HG02981 (cell line): ENCODE results near the gene APOBEC3H.
A peak's percentile ranks its signal among the peaks of the same experiment; 100 is the strongest.

Source experiments
- ATAC-seq: cut with Tn5 transposase; IDR thresholded peaks from one replicate; pipeline ENCODE4 v1.9.1; 2021; ENCODE audit warnings: mild to moderate bottlenecking, moderate library complexity; ENCODE audit not compliant: unreplicated experiment

The APOBEC3H gene

DNA sequence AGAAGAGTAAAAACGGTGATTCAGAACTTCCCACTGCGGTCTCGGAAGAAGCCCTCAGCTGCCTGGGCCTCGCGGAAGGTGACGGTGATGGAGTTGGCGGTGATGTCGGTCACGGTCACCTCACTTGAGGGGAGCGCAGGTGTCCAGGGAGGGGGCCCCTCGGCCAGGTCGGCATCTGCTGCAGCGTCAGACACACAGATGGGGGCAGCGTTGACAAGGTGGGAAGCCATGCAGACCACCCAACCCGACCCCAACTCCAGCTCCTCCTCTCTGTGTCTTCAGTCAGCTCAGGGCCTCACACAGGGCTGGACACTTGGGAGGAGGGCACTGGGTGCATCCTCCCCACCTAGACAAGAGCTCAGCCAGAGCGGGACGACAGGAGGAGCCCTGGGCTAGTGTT, 36.8 kb downstream of the APOBEC3H start:
- no peak for ATAC-seq

DNA sequence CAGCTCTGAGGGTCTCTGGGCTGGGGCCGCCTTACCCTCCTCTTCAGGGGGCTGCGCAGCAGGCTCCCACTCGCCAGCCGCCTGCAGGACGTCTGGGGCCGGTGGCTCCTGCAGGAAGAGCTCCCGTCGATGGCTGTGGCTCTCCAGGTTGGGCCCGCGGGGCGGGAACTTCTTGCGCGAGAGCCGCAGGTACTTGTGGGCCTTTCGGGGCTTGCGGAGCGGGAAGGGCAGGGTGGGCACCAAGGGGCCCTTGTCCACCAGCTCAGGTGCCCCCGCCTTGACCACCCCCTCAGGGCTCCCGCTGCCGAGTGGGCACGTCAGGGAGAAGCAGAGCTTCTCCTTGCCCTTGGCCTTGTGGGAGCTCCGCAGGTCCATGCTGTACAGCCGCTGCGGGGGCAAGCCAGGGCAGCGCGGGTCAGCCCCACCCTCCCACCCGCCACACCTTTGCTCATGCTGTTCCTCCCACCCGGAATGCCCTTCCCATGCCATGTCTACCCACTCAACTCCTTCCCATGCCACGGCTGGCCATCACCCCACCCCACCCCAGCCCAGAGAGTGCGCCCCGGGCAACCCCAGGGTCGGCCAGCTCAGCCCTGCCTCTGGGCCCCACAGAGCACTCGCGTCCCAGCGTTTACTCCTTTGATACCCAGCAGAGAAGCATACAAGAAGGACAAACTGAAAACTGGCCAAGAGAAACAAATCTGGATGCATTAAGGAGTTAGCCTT, 37.5 kb downstream of the APOBEC3H start:
- no peak for ATAC-seq

DNA sequence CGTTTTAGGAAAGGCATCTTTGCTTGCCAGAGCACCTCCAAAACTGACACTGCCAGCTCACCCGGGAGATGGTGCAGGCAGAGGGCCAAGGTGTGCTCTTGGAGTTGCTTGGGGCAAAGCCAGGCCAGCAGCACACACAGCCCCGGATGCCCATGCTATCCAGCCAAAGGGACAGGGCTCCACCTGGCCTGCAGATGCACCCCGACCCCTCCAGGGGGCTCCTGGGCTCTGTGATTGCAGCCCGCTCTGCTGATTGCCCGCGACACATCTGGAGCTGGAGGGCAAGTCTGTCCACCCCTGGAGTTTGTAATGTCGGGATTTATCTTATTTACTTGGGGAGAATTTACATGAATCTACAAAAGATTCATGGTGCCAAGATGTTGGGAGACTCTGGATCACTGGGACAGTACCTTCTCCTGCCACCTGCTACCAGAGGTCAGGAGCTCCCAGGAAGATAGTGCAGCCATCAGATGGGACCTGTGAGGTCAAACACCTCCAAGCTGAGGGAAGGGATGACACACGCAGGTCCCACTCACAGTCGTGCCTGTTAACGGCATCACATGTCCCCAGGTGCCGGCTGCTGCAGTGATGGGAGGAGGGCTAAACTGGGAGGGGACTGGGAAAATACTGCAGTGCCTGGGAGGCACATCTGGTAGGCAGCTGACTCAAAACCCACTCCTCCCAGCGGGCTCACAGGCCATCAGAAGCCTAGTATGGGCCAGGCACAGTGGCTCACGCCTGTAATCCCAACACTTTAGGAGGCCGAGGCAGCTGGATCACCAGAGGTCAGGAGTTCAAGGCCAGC, 38.2 kb downstream of the APOBEC3H start:
- ATAC-seq = no peak

DNA sequence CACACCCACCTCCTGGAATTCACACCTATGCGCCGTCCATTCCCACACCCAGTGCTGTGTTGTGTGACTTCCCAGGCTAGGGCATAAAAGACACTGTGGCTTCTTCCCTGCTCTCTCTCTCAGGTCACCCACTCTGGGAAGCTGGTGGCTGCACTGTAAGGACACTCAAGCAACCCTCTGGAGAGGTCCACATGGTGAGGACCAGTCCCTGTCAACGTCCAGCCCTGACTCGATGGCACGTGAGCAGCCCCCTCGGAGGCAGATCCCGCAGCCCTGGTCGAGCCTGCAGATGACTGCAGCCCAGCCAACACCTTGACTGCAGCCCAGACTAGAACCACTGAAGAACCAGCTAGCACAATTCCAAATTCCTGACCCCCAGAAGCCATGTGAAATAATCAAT, 39.3 kb downstream of the APOBEC3H start:
- ATAC-seq = no peak

DNA sequence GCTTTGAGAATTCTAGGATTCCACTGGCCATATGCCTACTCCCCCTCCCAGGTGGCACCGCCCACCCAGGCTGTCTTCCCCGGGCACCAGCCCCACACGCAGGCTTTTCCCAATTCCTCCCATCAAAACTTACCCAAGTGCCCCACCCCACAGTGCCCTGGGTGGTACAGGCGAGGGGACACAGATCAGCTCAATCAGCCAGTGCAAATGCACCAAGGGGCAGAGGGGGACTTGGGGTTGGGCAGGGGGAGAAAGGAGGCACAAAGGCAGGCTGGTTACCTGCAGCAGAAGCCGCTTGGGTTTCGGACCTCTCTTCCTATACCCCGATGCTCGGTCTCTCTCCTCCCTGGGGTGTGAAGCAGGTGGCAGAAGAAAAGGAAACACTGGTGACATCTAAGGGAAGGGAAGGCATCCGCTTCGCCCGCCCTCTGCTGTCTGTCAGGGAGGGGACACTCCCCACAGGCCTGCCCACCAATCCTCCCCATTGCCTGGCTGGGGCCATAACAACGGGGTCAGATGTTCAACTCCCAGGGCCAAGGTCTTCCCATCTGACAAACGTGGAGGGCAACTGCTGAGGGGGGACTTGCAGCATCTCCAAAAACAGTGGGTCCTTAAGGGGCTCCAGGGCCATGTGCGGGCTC, 41.4 kb downstream of the APOBEC3H start:
- no peak for ATAC-seq

DNA sequence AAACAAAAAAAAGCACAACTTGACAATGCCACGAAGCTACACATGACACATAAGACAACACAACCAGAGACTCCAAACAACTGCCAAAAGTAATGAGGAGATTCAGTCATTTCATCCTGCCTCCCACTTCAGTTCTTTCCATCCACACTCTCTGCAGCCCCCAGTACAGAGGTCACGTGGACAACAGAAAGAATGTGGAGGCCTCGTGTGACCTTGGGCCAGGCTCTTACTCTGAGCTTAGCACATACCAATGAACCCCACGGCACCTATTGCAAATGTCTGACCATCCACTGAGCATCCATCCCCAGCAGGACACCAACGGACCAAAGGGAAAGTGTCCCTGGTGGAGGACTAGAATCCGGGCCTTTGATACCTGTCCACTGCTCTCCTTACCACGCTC, 42.9 kb downstream of the APOBEC3H start:
- no peak for ATAC-seq

DNA sequence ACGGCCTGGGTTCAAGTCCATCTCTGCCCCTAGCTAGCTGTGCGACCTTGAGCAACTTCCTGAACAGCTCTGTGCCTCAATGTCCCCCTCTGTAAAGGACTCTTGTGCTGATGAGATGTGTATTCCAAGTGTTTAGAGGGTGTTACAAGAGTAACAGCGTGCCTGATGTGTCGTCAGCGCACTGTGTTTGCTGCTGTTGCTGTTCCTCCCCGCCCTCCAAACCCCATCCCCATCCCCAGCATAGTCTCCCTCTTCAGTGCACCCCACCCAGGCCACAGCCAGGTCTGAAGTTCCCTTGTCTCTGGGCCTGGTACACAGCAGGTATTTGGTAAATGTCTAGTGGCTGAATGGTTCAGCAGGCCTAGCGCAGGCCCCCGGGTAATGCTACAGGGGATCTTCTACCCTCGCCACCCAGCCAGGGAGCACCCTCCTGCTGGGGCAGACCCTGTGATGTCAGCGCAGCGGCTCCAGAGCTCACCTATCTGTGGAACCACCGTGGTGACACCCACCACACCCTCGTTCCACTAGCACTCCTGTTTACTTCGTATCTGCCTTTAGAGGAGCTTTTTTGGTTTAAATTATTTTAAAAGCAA, 45.1 kb downstream of the APOBEC3H start:
- ATAC-seq = no peak

DNA sequence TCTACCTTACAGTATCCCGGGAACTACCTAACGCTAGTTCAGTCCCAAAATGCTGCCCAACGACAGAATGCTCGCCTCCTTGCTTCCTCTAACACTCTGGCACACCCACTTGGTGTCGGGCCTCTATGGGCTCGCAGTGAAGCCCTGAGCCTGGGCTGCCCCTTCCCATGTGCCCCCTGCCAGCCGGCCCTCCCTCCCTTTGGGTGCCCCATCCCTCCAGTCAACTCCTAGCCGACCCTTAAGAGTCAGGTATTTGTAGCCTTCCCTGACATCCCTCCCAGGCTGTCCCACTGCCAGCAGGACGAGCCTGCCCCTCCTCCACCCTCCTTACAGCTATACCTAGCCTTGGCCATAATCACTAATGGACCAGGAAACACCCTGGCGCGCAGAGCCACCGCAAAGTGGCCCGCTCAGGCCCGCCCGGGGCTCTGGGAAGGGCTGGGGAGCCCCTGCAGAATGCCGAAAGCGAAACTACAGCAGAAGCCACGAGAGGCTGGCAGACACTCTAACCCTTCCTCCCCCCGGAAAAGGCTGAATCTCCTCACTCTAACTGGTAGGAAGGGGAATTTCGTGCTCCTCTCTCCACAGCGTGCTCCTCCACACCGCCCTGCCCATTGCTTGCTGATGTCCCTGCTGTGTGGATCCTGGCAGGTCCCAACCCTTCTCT, 47.2 kb downstream of the APOBEC3H start:
- ATAC-seq = peak; percentile 43

DNA sequence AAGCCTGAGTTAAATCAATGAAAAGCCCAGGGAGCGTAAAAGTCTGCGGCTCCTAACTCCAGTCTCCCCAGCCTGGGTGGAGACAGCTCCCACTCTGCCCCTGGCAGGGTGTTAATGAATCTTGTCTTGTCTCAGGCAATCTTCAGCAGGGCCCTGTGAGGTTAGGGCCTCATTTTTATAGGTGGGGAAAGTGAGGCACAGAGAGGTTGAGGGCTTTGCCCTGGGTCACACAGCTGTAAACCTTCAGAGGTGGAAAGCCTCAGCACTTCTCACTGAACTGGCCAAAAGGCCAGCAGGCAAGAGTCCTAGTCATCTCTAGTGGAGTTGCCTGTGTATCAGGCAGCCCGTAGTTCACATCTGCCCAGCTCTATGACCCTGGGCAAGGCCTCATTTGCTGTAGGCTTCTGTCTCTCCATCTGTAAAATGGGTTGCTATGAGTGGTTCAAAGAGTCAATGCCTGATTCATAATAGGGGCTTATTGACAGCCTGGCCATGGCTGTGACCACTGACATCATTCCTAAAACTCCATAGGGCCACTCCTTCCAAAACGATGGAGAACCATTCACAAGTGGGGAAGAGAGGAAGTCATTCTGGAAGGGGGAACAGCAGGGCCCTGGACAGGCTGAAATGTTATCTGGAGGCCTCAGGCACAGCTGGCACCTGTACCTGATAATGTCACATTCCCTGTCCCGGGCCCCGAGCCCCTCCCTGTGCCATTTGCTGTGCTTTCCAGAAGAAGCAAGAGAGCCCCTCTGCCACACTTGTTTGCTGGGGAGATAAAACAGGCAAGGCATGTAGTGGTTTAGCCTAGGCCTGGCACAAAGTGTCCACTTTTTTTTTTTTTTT, 49.4 kb downstream of the APOBEC3H start:
- no peak for ATAC-seq

DNA sequence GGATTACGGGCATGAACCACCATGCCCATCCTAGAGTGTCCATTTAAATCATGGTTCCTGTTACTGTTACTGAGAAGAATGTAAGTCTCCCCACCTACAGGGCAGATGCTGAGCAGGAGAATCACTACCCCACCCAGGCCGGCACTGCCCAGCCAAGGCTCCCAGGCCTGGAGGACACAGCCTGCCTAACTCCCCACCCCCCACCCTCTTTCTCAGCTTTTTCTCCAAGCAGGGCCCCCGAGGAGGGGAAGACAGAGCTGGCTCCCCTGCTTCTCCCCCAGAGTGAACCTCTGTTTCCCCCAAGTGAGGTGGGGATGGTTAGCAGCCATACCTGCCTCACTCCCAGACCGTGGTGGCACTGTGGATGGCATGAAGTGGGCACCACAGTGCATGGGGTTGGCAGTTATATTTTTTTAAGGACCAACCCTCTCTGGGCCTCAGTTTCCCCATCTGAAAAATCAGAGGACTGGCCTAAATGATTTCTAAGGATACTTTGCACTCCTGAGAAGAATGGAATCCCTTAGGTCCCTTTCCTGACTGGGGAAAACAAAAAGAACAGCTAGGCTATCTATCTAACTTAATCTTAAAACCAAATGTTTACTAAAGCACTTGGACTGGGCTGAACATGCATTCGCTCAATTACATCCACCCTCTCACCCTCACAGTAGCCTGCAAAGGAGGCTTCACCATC, 50.4 kb downstream of the APOBEC3H start:
- ATAC-seq = no peak

DNA sequence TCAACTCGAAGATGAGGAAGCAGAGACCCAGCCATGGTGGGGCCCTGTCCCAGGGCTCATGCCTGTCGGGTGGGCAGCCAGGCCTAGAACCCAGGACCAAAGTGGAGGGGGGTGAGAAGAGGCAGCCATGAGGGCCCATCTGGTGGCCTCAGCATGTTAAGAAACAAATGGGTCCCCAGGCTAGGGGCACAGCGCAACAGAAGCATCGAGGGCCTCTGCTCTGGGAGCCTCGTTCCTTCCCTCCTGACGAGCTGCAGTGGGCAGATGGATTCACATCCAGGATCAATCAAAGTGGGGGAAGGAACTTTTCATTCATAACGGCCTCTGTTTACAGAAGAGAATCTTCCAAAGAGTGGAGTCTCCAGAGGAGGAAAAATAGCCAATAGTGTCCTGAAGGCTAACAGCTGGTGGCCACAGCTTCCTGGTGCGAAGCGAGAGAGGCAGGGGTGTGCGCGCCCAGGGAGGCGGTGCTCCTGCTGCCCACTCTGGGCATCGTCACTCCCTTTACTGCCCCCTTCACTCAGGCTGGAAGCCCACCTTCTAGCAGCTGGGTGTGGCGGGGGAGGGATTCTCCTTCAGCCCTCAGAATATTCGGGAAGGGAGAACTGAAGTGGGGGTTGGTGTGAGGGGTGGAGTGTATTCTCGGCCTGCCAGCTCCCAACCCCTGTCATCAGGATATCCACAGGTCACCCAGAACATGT, 51.1 kb downstream of the APOBEC3H start:
- ATAC-seq = no peak

DNA sequence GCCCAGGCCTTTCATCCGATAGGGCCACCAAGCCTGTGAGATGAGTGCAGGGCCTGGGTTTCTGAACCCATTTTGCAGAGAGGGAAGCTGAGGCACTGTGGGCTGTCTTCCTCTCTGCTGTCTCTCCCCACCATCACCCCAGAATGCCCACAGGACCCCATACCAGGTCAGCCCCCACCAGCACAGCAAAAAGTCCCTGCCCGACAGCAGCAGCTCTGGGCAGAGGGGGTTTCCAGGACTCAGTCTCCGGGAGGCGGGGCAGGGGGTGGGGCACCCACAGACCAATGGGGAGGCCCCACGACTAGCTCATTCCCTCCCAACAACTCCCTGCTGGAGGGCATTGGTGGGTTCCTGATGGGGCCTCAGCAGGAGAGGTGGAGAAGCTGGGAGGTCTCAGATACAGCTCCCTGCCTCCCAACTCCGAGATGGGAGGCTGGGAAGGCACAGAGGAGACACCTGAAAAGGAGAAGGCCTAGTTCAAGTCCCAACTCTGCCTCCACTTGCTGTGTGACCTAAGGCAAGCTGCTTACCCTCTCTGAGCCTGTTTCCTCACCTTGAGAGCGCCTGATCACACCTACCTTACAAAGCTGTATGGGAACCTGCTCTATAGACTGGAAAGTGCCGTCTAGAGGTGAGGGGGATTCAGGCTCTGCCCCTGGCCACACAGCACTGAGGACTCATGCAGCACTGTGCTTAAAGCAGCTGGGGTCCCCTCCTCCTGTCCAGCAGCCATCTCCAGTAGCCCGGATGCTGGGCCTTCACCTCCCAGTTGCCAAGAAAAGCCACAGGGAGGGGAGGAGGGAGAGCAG, 51.9 kb downstream of the APOBEC3H start:
- no peak for ATAC-seq

DNA sequence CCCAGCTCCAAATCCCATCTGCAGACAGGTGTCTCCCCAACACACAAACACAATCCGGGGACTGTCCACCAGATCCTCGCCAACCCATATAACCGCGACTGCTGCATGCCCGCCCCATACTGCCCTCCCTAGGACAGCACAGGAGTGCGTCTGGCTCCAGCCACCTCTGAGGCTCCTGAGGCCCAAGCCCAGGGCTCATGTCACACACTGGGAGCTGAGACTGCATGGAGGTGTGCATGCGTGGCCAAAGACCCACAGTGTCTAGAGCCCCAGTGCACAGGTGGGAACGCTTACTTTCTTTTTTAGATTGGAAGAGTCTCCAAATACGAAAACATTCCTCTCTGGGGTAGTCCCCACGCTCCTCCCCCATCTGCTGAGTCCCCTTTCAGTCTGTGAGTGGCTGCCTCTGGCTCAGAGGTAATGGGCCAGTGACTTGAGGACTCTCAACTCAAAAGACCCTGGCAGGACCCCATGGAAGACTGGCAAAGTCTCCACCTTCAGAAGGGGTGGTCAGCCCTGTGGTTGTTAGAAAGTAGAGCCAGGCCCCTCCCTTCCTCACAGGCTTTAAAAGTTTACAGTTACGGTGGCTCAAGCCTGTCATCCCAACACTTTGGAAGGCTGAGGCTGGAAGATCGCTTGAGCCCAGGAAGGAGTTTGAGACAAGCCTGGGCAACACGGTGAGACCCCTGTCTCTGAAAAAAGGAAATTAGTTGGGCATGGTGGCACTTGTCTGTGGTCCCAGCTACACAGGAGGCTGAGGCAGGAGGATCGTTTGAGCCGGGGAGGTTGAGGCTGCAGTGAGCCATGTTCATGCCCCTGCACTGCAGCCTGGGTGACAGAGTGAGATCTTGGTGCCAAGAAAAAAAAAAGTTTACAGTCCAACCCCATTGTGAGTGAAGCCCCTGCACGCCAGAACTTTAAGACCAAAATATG, 53.1 kb downstream of the APOBEC3H start:
- no peak for ATAC-seq

DNA sequence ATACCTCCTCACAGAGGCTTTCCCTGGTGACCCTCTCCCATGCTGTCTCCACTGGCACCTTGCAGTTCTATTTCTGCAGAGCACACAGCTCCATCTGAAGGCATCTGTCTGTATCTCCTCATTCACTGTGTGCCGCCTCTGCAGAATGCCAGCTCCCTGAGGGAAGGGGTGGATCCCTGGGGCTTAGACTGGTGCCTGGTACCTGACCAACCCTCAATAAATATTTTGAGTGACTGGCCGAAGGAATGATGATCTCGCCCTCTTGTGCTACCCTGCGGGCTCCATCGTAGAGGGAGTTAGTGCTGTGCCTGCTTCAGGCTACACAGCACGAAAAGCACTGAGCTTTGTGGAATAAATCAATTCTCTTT, 53.8 kb downstream of the APOBEC3H start:
- ATAC-seq = no peak

DNA sequence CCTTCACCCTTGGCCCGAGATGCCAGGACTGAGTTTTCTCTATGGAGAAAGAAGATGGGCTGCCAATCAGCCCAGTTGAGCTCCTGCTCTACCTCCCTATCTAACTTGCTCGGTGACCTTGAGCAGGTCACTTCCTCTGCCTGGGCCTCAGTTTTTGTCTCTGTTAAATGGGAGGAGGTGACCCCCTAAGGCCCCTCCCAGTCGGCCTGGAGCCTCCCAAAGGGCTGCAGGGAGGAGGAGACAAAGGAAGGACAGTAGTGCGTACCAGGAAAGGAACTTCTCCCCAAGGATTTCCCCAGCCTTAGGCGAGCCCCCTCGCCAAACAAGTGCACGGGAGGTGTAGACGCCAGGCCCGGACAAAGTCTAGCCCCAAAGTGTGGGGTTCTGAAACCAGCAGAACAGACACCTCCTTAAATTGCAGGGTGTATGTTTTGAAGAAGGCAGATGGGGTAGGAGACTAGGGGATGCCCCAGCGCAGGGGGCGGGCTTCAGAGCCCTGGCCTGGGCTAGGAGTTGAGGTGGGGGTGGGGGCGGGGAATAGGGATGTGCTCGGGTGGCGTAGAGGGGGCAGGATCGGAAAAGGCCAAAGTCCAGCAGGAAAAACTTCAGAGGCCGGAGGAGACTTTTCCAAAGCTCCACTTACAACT, 54.4 kb downstream of the APOBEC3H start:
- ATAC-seq = no peak

DNA sequence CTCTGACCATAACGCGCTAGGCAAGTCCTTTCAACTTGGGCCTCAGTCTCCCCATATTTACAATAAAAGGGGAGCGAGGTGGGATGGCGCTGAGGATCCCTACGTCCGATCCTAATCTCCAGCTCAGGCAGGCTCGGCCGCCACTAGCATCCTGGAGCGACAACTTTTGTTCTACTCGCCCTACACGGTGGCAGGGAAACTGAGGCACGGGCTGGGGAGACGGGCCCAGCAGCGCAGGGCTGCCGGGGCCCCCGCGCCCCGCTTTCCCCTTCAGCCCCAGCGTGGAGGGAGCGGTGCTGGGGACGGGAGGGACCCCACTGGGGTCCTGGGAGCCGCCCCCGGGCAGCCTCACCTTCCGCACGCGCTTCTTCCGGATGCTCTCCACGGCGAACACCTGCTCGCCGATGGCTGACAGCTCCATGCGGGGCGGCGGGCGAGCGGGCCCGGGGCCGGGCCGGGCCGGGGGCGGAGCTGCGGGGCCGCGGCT, 55.0 kb downstream of the APOBEC3H start:
- no peak for ATAC-seq
